HG03342 (cell line): ENCODE results near the gene BMP5.
"Not testable (repeated sequence)": the region's sequence is repeated elsewhere in the genome, so short reads cannot be mapped to it uniquely, and the experiment has no call there.

Source experiments
- ATAC-seq: cut with Tn5 transposase; IDR thresholded peaks from one replicate; pipeline ENCODE4 v1.9.1; 2021; ENCODE audit warnings: mild to moderate bottlenecking, moderate library complexity; ENCODE audit not compliant: unreplicated experiment

BMP5 gene

DNA sequence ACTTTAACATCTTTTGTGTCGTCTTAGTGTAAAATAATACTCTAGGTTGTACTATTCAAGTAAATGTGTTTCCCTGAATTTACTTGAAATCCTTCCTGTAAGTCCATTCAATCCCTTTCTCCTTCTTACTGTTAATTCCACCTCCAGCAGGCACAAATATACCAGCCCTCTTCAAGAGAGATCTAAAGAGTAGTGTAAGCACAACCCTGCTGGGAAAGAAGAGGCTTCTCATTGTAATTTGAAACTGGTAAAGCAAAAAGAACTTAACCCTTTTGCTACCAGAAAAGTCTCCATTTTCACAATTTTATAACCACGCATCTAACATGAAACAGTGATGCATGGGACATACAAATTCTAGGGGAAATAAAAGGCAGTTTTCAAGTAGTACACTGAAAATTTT is at the start of gene BMP5:
Gene BMP5 (minus strand): TSS at position 191 of the 400 bp plus-strand sequence. CDS start 725 bp downstream, outside the sequence.
- no peak for ATAC-seq

DNA sequence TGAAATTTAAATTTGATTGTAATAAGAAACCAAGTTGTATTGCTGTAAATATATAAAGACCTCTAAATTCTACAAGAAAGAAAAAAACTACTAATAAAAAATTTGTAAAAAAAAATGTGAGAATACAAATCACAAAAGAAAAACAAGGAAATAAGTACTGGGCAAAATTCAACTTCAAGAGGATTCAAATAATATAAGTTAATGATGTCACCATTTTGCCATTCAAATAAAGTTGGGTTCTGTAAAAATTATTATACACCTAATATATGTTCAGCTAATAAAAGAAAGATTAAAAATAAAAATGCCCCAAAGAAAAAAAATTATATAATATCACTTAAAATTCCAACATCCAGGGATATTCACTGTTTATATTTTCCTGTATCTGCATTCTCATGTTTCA is 47.0 kb upstream of the BMP5 start:
- no peak for ATAC-seq

DNA sequence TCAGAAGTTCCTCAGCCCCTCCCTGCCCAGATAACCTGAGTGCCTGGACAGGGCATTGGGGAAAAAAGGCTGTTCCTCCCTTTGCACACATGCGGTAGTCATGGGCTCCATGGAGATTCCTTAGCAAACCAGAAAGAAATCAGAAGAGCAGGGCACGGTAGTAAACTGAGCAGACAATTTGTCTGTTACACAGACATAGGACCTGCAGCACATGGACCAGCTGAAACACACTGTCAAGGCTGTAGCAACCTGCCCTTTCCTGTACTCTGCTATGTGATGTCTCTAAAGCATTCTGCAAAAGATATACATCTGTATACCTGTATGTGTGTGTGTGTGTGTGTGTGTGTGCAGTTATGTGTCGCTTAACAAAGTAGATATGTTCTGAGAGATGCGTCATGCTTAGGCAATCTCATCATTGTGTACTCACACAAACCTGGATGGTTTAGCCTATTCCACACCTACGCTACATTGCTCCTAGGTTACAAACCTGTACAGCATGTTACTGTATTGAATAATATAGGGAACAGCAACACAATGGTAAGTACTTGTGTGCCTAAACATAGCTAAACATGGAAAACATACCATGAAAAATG is 44.4 kb upstream of the BMP5 start:
- no peak for ATAC-seq

DNA sequence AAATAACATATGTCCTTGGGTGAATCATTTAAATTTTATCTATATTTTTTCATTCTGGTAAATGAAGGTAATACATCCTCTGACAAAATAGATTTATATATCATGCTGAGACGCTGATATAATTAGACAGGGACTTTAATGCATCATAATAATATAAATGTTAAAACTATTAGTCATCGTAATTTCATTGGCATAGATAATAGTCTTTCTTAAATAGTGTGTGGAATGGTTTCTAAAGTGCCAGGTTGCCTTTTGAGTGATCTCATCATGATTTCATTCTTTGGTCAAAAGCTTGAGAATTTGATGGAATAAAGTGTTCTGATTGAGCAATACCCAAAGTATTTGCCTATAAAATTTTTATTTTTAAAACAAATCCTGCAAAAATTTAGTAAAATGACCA is 43.2 kb upstream of the BMP5 start:
- no peak for ATAC-seq

DNA sequence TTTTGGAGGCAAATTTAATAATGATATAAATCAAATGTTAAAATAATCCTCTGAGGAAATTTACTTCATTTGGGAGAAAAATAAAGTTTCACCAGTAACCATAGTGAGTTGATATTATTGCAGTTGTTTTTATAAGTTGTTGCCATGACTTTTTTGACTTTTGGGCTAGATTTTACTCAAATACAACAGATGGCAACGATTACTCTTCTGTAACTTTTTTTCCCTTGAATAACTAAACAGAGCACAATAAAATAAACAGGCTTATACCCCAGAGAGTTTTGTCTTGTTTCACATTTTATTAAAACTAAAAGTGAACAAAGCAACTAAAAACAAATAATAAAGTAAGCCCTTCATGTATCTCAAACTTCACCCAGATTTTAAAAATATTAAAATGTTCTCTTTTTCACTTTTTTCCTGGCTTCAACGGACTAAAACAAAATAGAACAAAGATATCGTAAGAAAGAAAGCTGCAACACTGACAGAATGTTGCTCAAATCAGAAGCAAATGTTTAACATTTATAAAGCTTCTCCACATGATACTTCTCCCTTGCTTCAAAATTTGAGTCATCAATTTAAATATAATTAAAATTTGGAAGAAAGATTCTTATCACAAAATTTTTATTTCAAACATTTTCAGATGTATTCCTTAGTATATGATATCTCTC is 42.5 kb upstream of the BMP5 start:
- ATAC-seq = no peak

DNA sequence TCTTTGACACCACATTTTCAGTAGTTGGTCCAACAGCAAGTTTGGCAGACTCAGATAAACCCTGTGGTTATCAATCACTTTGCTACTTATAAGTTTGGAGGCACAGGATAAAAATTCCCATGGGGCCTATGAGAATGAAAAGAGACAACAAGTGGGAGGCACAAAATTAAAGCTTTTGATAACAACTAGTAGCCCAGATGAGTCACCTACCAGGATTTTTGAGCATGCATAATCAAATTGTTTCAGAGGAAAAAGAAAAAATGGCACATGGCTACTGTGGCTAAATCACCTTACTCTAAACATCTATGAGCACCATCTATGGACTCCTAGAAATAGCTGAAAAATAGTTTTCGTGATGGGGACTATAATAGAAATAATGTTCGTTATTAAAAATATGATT is 40.8 kb upstream of the BMP5 start:
- ATAC-seq = no peak

DNA sequence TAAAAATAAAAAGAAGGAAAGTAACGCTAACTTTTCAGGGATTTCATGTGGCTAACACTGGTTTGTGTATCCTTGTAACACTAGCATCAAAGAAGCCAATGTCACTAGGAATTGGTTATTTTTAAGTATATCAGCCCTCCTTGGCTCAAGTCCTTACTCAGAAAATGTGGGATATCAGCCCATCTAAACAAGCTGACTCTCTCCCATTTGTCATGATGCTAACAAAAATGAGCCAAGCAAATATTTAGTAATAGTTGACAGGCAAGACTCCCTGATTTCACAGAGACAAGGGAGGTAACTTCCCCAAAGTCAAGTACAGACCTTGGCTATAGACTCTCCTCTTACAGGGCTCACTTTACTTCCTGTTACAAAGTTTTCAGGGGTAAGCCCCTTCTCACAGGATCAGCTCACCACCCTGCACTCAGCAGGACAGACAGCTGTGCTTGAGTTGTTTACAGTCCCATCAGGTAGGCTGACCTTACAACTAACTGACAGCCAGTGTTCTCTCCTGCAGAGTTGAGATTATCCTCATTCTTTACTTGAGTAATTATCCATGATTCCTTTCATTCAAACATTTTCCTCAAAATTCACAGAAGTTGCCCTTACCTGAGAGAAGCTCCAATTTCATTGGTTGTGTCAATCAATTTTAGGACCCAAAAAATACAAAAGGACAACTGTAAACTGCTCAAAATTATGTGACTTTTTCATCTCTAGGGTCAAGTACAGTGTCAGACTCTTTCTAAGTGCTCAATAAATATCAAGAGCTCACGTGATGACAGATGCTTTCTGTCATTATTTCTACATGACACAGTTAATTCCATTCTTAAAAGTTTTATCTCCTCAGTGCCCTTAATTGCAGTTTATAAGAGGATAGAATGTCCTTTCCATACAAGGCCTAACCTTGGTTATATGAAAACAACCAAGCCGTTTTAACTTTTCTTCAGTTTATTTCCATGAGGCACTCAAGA is 38.1 kb upstream of the BMP5 start:
- ATAC-seq = peak; percentile 81

DNA sequence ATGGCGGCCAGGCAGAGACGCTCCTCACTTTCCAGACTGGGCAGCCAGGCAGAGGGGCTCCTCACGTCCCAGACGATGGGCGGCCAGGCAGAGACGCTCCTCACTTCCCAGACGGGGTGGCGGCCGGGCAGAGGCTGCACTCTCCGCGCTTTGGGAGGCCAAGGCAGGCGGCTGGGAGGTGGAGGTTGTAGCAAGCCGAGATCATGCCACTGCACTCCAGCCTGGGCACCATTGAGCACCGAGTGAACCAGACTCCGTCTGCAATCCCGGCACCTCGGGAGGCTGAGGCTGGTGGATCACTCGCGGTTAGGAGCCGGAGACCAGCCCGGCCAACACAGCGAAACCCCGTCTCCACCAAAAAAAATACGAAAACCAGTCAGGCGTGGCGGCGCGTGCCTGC is 35.1 kb upstream of the BMP5 start:
- not testable (repeated sequence) for ATAC-seq

DNA sequence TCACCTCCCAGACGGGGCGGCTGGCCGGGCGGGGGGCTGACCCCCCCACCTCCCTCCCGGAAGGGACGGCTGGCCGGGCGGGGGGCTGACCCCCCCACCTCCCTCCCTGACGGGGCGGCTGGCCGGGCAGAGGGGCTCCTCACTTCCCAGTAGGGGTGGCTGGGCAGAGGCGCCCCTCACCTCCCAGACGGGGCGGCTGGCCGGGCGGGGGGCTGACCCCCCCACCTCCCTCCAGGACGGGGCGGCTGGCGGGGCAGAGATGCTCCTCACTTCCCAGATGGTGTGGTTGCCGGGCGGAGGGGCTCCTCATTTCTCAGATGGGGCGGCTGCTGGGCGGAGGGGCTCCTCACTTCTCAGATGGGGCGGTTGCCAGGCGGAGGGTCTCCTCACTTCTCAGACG is 34.5 kb upstream of the BMP5 start:
- ATAC-seq = not testable (repeated sequence)

DNA sequence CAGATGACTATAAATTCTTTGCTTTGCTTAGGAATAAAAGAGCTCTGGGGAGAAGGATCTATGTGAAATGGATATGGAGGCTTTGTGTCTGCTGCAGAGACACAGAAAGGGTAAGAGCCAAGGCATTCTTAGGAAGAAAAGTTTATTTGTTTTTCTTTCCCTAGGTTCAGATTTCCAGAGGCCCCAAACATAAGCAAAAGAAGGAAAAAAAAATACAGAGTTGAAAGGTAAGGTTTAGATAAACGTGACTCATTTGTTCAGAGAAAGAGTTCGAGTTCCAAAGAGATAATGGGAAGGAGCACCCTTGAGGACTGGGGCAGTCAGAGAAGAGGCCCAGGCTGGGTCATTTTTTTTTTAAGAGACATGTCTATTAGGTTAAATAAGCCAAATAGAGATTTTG is 27.4 kb upstream of the BMP5 start:
- ATAC-seq = no peak

DNA sequence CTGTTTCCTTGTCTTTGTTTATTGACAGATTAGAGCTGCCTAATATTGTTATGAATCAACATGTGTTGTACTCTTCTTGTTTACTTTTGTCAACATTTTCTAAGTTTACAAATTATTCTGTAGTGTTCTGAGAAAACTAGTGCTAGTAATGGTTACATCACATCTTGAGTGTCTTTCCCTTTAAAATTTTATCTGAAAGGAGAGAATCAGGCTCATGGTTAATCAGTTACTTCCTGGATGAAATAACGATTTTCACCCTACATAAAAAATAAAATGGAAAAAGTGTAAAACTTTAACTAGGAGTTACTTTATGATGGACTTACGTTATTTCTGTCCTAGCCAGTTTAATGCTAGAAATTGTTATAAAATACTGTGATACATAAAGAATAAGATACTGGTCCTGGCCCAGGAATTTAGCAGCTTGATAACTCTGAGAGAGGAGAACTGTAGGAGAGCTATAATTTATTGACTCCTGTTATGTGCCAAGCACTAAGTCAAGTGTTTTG is 26.4 kb upstream of the BMP5 start:
- ATAC-seq = no peak

DNA sequence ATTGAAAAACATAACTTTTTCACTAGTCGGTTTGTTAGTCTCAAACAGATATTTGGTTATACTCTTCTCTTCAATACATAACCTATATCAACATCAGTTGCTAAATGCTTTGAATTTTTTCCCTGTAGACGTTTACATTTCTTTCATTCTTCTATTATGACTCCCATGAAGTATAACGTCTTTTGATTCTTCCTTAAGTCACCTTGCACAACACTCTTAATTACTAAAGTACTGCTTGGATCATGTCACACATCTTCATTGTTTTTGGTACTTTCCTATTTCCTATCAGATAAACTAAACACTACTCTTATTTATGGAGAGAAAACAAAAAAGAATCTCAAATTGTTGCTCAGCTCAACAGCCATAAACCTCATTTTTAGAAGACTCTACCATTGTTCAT is 23.0 kb upstream of the BMP5 start:
- ATAC-seq = no peak

DNA sequence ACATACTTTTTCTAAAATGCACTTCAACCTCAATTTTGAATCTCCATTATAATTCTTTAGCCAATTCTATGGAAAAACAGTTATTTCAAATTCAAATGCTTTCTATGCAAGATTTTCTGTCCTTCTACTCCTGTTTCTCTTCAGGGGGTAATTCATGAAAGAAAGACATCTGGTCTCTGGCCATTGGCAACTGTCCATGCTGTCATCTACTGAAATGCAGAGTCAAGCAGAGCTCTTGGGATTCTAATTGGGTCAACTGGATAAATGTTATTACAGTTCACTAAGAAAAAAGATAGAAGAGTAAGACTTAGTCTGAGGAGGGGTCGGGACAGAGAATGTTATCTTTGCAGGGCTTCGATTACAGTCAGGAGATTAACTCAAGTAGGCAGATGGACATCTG is 22.0 kb upstream of the BMP5 start:
- no peak for ATAC-seq

DNA sequence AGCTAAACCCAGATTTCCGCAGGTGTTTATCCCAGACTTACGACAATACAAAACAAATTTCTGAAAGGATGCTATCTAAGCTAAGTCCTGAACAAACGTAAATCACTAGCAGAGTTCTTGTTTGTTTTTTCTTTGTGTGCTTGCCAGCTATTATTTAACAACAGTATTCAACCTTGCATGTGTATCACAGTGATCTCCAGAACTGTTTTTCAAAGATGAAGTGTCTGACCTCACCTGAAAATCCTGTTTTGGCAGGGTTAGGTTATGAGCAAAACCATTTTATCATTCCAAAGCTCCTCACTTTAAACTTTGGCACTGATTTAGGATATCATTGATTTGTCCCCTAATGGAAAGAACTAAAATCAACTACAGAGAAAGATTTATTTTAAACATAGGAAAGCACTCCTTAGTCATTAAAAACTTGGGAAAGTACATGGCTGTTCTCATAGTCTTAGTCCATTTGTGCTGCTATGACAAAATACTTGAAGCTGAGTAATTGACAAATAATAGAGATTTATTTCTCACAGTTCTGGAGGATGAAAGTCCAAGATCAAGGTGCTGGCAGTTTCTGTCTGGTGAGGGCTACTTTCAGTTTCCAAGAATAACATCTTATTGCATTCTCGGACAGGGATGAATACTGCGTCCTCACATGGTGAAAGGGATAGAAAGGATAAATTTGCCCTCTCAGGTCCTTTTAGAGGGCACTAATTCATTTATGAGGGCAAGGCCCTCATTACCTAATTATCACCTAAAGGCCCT is 20.8 kb upstream of the BMP5 start:
- ATAC-seq = no peak

DNA sequence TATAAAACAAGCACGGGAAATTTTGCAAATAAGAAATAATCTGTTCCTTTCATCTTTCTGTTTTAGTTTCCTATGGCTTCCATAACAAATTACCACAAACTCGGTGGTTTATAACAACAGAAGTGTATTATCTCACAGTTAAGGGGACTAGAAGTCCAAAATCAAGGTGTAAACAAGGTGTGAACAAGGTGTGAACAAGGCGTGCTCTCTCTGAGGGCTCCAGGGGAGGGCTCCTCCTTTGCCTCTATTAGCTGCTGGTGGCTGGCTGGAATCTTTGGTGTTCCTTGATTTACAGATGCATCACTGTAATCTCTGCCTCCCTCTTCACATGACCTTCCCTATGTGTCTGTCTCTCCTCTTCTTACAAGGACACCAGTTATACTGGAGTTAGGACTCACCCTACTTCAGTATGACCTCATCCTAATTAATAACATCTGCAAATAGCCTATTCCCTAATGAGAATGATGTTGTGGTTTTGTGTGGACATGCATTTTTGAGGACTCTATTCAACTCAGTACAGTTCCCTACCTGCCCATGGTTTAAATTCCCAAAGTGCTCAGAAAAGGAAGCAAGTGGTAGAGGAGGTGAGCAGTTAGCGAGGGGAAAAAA is 17.5 kb upstream of the BMP5 start:
- no peak for ATAC-seq

DNA sequence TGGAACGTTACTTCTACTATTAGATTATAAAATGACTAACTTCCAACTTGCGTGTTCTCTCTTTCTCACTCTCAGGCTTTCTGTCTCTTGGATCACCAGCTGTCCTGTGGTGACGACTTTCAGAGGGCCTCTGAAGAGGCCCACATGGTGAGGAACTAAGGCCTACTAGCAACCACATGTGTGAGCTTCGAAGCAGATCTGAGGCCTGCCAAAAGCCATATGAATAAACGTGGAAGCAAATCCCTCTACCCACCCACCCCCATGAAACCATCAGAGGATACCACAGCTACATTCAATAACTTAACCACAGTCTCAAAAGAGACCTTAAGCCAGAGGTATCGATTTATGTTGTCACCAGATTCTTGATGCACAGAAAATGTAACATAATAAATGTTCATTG is 13.5 kb upstream of the BMP5 start:
- peak; percentile 50 for ATAC-seq

DNA sequence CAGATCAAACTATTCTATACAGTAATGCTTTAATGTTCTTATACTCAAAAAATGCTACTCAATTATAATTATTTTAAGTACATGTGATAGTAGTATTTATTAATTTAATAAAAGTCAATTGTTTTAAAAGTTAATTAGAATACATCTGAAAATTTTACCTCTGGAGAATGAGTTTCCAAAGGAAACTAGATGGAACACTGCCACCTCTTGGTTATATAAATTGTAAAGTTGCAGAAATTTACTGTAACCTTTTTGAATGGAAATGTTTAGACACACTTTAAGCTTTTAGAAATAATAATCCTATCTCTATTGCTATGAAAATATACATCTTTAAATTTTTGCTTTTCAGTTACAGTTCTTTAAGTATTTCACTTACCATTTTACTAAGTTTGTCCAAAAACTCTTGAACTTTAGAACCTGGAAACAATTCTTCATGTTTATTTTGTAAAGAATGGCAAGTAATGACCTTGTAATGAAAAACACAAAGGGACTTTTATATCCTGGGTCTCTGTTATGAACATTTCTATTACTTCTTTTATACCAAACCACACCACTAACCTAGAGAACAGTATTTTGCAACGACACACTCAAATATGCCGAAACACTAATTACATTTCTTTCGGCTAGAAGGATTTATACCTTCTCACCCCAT is 10.9 kb upstream of the BMP5 start:
- ATAC-seq = no peak

DNA sequence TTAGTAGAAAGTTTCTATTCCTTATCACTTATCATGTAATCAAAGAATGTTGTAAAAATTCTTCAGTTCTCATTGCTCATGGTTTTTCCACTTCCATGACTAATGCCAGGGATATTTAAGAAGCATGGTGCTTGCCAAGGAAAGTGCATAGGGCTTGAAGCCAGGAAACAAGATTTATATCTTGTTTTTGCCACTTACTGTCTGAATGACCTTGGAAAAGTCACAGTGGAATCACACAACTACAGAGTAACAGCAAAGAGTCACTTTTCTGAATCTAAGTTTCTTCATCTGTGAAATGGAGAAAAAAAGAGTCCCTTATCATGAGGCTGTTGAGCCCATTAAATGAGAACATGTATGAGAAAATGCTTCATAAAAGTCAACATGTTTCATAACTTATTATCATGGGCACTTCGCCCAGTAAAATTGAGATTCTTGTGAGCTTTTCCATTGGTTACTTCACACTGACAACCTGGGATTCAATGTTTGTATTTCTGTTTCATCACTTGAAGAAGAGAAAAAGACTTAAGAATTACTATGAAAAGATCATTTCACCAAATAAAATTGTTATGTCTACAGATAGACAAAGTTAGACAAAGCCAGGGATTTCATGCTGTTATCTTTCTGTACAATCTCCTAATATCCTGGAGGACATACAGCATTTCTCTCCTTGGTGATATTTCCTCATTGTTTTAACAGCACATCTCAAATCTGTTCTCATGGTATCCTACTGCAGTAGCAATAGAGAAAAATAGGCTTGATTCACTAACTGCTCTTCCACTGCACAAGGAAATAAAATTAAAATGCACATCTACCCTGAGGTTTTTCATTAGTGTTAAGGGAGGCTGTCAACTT is 7.6 kb upstream of the BMP5 start:
- ATAC-seq = no peak

DNA sequence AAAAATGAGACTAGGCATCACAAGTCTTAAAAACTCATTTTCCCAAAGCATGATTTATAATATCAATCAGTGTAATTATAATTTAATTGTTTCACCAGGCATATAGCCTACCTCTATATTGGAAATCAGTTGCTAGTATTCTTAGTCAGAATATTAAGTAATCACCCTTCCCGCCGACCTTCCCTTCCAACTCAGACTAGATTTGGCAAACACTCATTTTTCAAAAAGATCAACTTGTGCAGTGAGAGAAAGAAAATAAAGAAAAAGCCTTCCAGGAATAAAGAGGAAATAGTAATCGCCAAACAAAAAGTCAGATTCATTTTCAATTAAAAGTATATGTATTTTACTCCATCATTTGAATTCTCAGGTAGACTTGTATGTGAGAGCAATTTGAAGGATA is 1.9 kb upstream of the BMP5 start:
- no peak for ATAC-seq
